Large intestine (tissue), 3 donors: ENCODE results near the gene CCDC71L. TPM values are rescaled to one million over a fixed set of nuclear protein-coding genes. Genes with fewer than 3 reads are reported as not detected.

Experiments
- DNase-seq, 2 donors: peaks; one replicate each; pipeline versions ENCODE4 v3.0.0 to v3.0.0-alpha.2; 2013
- H3K27ac ChIP-seq: one replicate; pipeline ENCODE4 v1.5.1; 2013; ENCODE audit warnings: low read length
- H3K27me3 ChIP-seq: 2 replicates; pipeline ENCODE4 v1.6.1; 2013; ENCODE audit warnings: low read length; ENCODE audit not compliant: control insufficient read depth, insufficient read depth
- H3K36me3 ChIP-seq: 2 replicates; pipeline ENCODE4 v1.6.1; 2013; ENCODE audit warnings: low read length; ENCODE audit not compliant: control insufficient read depth, insufficient read depth
- H3K4me1 ChIP-seq: one replicate; pipeline ENCODE4 v1.6.1; 2013; ENCODE audit warnings: low read length; ENCODE audit not compliant: control insufficient read depth, insufficient read depth
- H3K4me3 ChIP-seq: one replicate; pipeline ENCODE4 v1.5.1; 2013; ENCODE audit warnings: low read length
- H3K9me3 ChIP-seq: one replicate; pipeline ENCODE4 v1.6.1; 2013; ENCODE audit warnings: mild to moderate bottlenecking, low read depth, low read length, moderate library complexity; ENCODE audit not compliant: control insufficient read depth
- WGBS: methylation state at CpG from one replicate; pipeline ENCODE4 v1.1.5; 2013; ENCODE audit warnings: low lambda C conversion rate; ENCODE audit not compliant: insufficient coverage; 5-methylcytosine and 5-hydroxymethylcytosine counted together
- polyA plus RNA-seq: library from polyadenylated mRNA; unstranded; fragments of 120-200 nt; gene quantifications from one replicate; pipeline ENCODE4 v1.2.1, GENCODE V29; 2013

Gene CCDC71L
- polyA plus RNA-seq, 1 donor: 11.5 TPM

GRCh38 chr7:106643216-106644000 is 17.6 kb downstream of the CCDC71L start:
- Histone ChIP-seq H3K36me3 (no peaks in the 10 kb centered on the region), H3K4me1 (no peaks in the 10 kb centered on the region)
- WGBS: no CpG with 5 or more reads among the region's 2 CpGs

GRCh38 chr7:106641416-106641815 is 19.5 kb downstream of the CCDC71L start:
- 100% methylated on average over 2 of the region's 3 CpGs for WGBS
- H3K27ac ChIP-seq: no peak overlapping the region
- no peak for DNase-seq

More at GRCh38 chr7:106643216-106644000, 17.6 kb downstream of the CCDC71L start:
- no peak overlapping the region for H3K27ac ChIP-seq
- no peak overlapping the region for H3K4me3 ChIP-seq
- no peak for DNase-seq
- no peaks in the 10 kb centered on the region for H3K27me3 ChIP-seq
- H3K9me3 ChIP-seq: no peaks in the 10 kb centered on the region

GRCh38 chr7:106640368-106641141 is 20.4 kb downstream of the CCDC71L start:
- Histone ChIP-seq H3K36me3 (no peaks in the 10 kb centered on the region), H3K9me3 (no peaks in the 10 kb centered on the region), H3K27ac (no peak overlapping the region), H3K27me3 (no peaks in the 10 kb centered on the region), H3K4me1 (no peaks in the 10 kb centered on the region), H3K4me3 (no peak overlapping the region)
- 100% methylated on average over 1 of the region's 3 CpGs for WGBS
- no peak for DNase-seq

More at GRCh38 chr7:106641416-106641815, 19.5 kb downstream of the CCDC71L start:
- H3K36me3 ChIP-seq: no peaks in the 10 kb centered on the region
- no peaks in the 10 kb centered on the region for H3K27me3 ChIP-seq
- no peaks in the 10 kb centered on the region for H3K4me1 ChIP-seq
- H3K9me3 ChIP-seq: no peaks in the 10 kb centered on the region
- H3K4me3 ChIP-seq: no peak overlapping the region

- H3K36me3 ChIP-seq: no peaks in the 10 kb centered on the region
- no peak for DNase-seq
- 40% methylated on average over 1 of the region's 7 CpGs for WGBS
- no peak overlapping the region for H3K4me3 ChIP-seq
- no peaks in the 10 kb centered on the region for H3K27me3 ChIP-seq
- H3K27ac ChIP-seq: no peak overlapping the region
- H3K9me3 ChIP-seq: no peaks in the 10 kb centered on the region
- no peaks in the 10 kb centered on the region for H3K4me1 ChIP-seq
These were observed 21.3 kb downstream of the CCDC71L start for GRCh38 chr7:106639476-106640334.

- no CpG with 5 or more reads among the region's 2 CpGs for WGBS
These were observed 25.5 kb downstream of the CCDC71L start for GRCh38 chr7:106635411-106635810.

GRCh38 chr7:106634958-106635357 is 26.0 kb downstream of the CCDC71L start:
- Histone ChIP-seq H3K36me3 (no peaks in the 10 kb centered on the region), H3K27ac (no peak overlapping the region), H3K27me3 (no peaks in the 10 kb centered on the region), H3K4me3 (no peak overlapping the region), H3K9me3 (no peaks in the 10 kb centered on the region), H3K4me1 (no peaks in the 10 kb centered on the region)
- 95% methylated on average over 2 of the region's 2 CpGs for WGBS
- no peak for DNase-seq

More at GRCh38 chr7:106635411-106635810, 25.5 kb downstream of the CCDC71L start:
- no peaks in the 10 kb centered on the region for H3K36me3 ChIP-seq
- no peaks in the 10 kb centered on the region for H3K4me1 ChIP-seq
- DNase-seq: no peak
- H3K9me3 ChIP-seq: no peaks in the 10 kb centered on the region
- H3K4me3 ChIP-seq: no peak overlapping the region
- no peaks in the 10 kb centered on the region for H3K27me3 ChIP-seq
- no peak overlapping the region for H3K27ac ChIP-seq

- Histone ChIP-seq H3K4me3 (no peak overlapping the region), H3K4me1 (peaks cover 12% of the 10 kb centered on the region), H3K9me3 (no peaks in the 10 kb centered on the region), H3K27ac (no peak overlapping the region), H3K27me3 (no peaks in the 10 kb centered on the region), H3K36me3 (no peaks in the 10 kb centered on the region)
- no peak for DNase-seq
These were observed 30.3 kb downstream of the CCDC71L start for GRCh38 chr7:106630648-106631047.

- WGBS: 80% methylated on average over 1 of the region's 2 CpGs
- H3K36me3 ChIP-seq: no peaks in the 10 kb centered on the region
- no peak for DNase-seq
- peaks cover 12% of the 10 kb centered on the region for H3K4me1 ChIP-seq
- H3K27ac ChIP-seq: no peak overlapping the region
- H3K4me3 ChIP-seq: no peak overlapping the region
- no peaks in the 10 kb centered on the region for H3K9me3 ChIP-seq
- no peaks in the 10 kb centered on the region for H3K27me3 ChIP-seq
These were observed 31.4 kb downstream of the CCDC71L start for GRCh38 chr7:106629516-106629915.

GRCh38 chr7:106626376-106627164 is 34.4 kb downstream of the CCDC71L start:
- Histone ChIP-seq H3K9me3 (no peaks in the 10 kb centered on the region), H3K4me1 (peaks cover 20% of the 10 kb centered on the region), H3K27ac (peak overlapping the region; percentile 73), H3K36me3 (no peaks in the 10 kb centered on the region), H3K27me3 (no peaks in the 10 kb centered on the region), H3K4me3 (no peak overlapping the region)
- WGBS: 63% methylated on average over 2 of the region's 6 CpGs
- DNase-seq: peak; percentile 63 to 86
